GM12891 (cell line): Measurements from ENCODE around the gene PCSK5.

Source experiments
- DNase-seq: peaks from one replicate; pipeline ENCODE4 v3.0.0; 2011; ENCODE audit warnings: low spot score; ENCODE audit not compliant: insufficient read length
- FAIRE-seq: peaks from 2 replicates; lab custom pipeline; 2011; peaks lifted over from hg19 to GRCh38; lab: Jason Lieb, UNC
- PAX5 ChIP-seq: IDR thresholded peaks from 2 replicates; pipeline ENCODE4 v1.6.1; 2011; ENCODE audit warnings: low read length, moderate library complexity, mild to moderate bottlenecking; ENCODE audit not compliant: insufficient read depth, severe bottlenecking
- POLR2A ChIP-seq: IDR thresholded peaks from 2 replicates; pipeline ENCODE4 v1.6.1; 2011; ENCODE audit warnings: low read depth, low read length, control low read depth
- POLR2AphosphoS5 ChIP-seq: IDR thresholded peaks from 2 replicates; pipeline ENCODE4 v1.6.1; 2011; ENCODE audit warnings: low read depth, low read length, control low read depth
- POU2F2 ChIP-seq: IDR thresholded peaks from 2 replicates; pipeline ENCODE4 v1.6.1; 2011; ENCODE audit warnings: low read depth, mild to moderate bottlenecking, control low read depth, low read length, moderate library complexity
- SPI1 ChIP-seq: IDR thresholded peaks from 2 replicates; pipeline ENCODE4 v1.6.1; 2011; ENCODE audit warnings: low read depth, low read length, control low read depth
- TAF1 ChIP-seq: IDR thresholded peaks from 2 replicates; pipeline ENCODE4 v1.6.1; 2011; ENCODE audit warnings: low read depth, low read length, control low read depth

The PCSK5 gene

DNA sequence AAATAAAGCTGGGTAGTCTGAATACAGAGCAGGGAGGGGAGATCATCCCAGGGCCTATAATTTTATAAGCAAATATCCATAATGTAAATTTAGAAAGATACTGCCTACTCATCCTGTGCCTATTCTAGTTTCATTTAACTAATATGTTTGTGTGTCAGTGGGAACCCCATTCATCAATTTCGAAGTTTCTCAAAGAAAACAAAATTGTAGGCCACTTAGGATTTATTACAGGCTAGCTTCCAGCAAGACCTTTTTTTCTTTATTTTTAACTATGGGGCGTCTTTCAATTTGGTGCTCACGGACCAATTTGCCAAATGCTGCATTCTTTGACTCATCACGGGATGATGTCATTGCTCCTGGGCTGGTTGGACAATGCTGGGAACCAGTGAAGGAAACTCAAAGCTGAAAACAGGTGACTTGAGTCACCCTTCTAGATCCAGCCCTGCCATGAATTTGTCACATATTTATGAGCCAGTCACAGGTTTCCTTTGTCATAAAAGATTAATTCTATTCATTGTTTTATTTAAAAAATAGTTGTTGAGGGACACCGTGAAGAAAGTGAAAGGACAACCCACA is 13.4 kb downstream of the PCSK5 start:
- no peak for FAIRE-seq
- DNase-seq, result no peak
- TF ChIP-seq PAX5 (no peak), SPI1 (no peak), POU2F2 (no peak), POLR2AphosphoS5 (no peak), POLR2A (no peak)

GRCh38 chr9:75904364-75904763 is 13.9 kb downstream of the PCSK5 start:
- no peak for TF ChIP-seq SPI1
- no peak for TF ChIP-seq POLR2A
- no peak for TF ChIP-seq TAF1
- no peak for TF ChIP-seq POU2F2
- FAIRE-seq (no peak), DNase-seq (no peak)

- TF ChIP-seq POLR2A, result no peak
- TF ChIP-seq PAX5, result no peak
- TF ChIP-seq POU2F2, result no peak
- no peak for TF ChIP-seq TAF1
- TF ChIP-seq POLR2AphosphoS5, result no peak
- TF ChIP-seq SPI1, result no peak
- DNase-seq (no peak), FAIRE-seq (no peak)
Measured at GRCh38 chr9:75906531-75906930, 16.1 kb downstream of the PCSK5 start.

DNA sequence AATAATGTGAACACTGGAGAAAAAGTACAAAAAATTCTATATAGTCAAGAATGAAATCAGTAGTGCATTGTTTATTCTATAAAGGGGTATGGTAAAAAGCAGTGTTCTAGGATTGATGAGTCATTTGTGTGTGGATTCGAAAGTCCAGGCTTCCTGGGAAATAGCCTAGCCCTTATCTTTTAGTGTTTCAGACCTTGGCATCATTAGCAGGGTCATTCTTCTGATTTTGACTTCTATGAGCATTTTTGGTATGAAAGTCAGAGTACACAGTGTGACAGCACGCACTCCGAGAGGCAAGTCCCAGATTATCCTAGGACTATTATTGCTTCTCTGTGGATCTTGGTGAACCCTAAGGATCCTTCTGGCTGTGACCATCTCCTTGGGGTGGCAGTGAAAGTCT is 16.9 kb downstream of the PCSK5 start:
- TF ChIP-seq TAF1, result no peak
- TF ChIP-seq POLR2A, result no peak
- no peak for TF ChIP-seq PAX5
- TF ChIP-seq SPI1, result no peak
- no peak for TF ChIP-seq POU2F2
- TF ChIP-seq POLR2AphosphoS5, result no peak
- no peak for FAIRE-seq
- no peak for DNase-seq

GRCh38 chr9:75907923-75908322 is 17.4 kb downstream of the PCSK5 start:
- FAIRE-seq, result no peak
- TF ChIP-seq POU2F2 (no peak), TAF1 (no peak), SPI1 (no peak), PAX5 (no peak), POLR2A (no peak), POLR2AphosphoS5 (no peak)
- no peak for DNase-seq

DNA sequence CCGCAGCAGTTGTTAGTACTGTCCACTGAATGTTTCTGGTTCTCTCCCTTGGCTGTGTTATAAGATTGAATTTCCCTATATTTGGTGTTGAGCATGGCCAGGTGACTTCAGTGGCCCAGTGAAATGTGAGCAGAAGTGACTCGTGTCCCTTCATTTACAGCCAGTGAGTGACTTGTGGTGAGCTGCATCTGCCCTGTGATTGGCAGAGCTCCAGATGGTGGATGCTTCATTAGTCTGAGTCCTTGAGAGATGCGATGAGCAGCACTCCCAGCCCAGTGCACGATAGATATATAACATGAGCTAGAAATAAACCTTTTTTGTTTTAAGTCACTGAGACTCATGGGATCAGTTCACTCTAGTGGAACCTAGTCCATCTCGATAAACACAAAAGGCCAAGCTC is 19.3 kb downstream of the PCSK5 start:
- TF ChIP-seq POU2F2, result no peak
- no peak for TF ChIP-seq POLR2A
- TF ChIP-seq PAX5, result no peak
- TF ChIP-seq SPI1, result no peak
- no peak for TF ChIP-seq TAF1
- no peak for TF ChIP-seq POLR2AphosphoS5
- FAIRE-seq, result no peak
- no peak for DNase-seq

GRCh38 chr9:75910731-75911130 is 20.3 kb downstream of the PCSK5 start:
- DNase-seq, result no peak
- no peak for TF ChIP-seq POU2F2
- TF ChIP-seq PAX5, result no peak
- TF ChIP-seq SPI1, result no peak
- no peak for TF ChIP-seq TAF1
- no peak for TF ChIP-seq POLR2A
- no peak for TF ChIP-seq POLR2AphosphoS5
- no peak for FAIRE-seq

DNA sequence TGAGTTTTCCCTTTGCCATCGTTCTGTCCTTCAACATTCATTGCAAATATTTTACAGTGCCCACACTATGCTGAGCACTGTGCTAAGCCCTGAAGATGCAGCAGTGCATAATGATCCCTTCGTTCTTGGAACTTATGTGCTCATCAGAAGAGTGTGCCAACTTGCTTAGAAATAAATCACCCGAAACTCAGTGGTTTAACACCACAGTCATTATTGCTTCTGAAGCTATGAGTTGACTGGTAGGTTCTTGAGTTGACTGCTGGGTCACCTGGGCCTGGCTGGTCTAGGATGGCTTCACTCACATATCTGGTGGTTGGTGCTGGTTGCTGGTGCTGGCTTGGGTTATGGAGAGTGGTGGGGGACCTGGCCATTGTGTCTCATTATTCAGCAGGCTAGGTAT is 20.9 kb downstream of the PCSK5 start:
- FAIRE-seq (no peak), DNase-seq (no peak)
- TF ChIP-seq POLR2AphosphoS5 (no peak), TAF1 (no peak), POU2F2 (no peak), SPI1 (no peak), PAX5 (no peak), POLR2A (no peak)

DNA sequence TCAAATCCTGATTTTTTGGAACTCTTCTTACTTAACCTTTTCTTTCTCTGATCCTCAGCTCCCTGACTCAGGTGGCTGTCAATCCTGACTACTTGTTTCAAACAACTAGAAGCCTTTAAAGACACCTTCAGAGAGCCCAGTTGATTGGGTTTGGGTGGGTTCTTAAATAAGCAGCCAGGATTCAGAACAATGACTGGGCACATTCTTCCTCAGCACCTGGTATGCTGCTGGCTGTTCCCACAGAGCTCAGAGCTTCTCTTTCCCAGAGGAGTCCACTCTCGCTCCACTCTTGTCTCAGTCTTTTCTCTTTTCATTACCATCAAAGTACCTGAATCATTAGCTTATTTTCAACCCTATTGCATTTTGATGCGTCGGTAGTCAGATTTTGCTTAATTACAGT is 22.5 kb downstream of the PCSK5 start:
- TF ChIP-seq POLR2AphosphoS5, result no peak
- no peak for TF ChIP-seq POLR2A
- no peak for TF ChIP-seq POU2F2
- TF ChIP-seq TAF1, result no peak
- no peak for TF ChIP-seq SPI1
- no peak for TF ChIP-seq PAX5
- FAIRE-seq (no peak), DNase-seq (no peak)

DNA sequence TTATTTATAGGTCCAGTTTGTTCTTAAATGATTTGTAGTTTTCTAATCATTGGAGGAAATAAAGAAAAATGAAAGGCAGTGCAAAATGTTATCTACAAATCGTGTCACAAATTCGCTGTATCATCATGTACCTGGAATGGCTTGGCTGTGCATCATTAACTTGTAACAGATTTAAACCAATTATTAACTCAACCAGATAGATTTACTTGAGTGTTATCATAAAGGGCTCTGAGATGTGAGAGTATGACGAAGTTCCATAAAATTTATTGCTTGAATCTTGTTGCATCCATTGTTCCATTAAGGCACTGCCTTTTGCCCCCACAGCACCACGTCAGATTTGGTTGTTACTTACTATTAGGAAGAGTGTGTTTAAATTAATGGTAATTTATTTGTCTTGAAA is 23.5 kb downstream of the PCSK5 start:
- no peak for FAIRE-seq
- DNase-seq, result no peak
- no peak for TF ChIP-seq TAF1
- no peak for TF ChIP-seq PAX5
- TF ChIP-seq POLR2AphosphoS5, result no peak
- no peak for TF ChIP-seq POU2F2
- TF ChIP-seq POLR2A, result no peak
- TF ChIP-seq SPI1, result no peak
